HG03442 (cell line): ENCODE data around the gene ACSF2.

Experiments
- ATAC-seq: cut with Tn5 transposase; IDR thresholded peaks from one replicate; pipeline ENCODE4 v1.9.1; 2021; ENCODE audit warnings: mild to moderate bottlenecking, moderate library complexity; ENCODE audit not compliant: unreplicated experiment

Gene ACSF2

DNA sequence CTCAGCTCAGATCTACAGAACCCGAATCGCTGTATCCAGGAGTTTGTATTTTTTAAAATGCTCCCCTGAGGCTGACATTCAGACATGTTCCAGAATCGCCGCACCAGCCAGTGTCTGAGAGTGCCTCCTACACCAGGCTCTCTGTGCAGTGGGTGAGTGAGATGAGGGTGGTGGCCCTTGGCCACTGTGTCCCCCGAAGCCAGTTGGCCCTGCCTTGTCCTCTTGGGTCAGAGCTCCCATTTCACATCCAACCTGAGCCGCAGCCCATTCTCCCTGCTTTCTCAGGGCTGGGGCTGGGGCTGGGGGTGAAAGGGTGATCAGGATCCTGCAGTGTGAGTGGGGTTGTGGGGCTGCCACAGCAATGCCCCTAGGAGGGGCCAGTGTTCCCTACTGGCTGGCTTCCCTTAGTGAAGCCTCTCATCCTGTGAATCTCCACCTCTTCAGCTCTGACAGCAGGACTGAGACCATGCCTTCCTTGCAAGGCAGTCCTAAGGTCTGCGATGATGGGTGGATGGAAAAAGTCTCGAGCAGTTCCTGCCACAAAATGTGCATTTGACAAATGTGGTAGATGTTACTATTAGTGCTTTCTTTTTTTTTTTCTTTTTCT lies 69.3 kb downstream of the ACSF2 start:
- ATAC-seq = no peak

DNA sequence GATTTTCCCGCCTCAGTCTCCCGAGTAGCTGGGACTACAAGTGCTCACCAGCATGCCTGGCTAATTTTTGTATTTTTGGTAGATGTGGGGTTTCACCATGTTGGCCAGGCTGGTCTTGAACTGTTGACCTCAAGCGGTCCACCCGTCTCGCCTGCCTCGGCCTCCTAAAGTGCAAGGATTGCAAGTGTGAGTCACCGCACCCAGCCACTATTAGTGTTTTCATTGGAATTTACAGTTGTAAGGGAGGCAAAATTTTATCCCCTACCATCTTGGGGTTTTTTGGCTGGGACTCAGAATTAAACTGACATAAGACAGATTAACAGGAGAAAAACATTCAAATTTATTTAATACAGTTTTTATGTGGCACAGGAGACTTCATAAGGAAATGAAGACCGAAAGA lies 69.9 kb downstream of the ACSF2 start:
- ATAC-seq = no peak

DNA sequence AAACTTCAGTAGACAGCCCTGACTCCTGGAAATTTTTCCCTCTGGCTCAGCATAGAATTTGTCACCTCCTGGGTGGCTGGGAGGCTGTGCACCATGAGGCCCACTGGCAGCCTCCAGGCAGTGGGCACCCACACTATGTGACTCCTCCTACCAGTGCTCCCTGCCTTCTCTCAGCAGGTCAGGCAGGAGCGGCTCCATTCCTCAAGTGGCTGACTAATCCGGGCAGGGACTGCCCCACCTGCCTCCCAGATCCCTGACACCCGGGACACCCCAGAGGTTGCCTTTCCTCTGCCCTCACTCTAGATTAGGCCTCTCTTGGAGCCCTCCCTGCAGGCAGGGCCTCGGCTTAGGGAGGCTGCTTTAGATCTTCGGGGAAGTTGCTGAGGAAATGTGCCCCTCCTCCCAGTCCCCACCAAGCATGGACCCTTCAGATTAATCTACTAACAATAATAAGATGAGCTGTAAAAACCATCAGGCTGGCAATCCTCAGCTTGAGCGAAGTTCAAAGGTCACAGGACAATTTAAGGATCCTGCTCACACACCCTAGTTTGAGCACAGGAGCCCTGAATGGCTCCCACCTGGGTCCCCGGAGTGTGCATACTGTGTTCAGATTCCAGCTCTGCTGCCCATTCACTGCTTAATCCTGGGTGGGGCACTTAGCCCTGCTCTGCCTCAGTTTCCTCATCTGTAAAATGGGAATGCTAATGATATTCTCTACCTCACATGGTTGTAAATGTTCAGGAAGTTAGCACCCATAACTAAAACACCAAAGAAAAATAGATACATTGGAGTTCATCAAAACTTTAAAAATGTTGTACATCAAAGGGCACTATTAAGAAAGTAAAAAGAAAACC lies 72.2 kb downstream of the ACSF2 start:
- no peak for ATAC-seq

DNA sequence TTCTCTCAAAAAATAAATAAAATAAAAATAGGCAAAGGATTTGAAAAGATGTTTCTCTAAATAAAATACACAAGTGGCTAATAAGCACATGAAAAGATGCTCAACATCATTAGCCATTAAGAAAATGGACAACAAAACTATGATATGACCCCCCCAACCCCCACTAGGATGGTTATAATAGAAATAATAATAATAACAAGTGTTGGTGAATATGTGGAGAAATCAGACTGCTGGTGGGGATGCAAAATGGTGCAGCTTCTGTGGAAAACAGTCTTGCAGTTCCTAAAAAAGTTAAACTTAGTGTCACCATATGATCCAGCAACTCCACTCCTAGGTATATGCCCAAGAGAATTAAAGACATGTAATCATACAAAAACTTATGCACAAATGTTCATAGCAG lies 73.3 kb downstream of the ACSF2 start:
- no peak for ATAC-seq

DNA sequence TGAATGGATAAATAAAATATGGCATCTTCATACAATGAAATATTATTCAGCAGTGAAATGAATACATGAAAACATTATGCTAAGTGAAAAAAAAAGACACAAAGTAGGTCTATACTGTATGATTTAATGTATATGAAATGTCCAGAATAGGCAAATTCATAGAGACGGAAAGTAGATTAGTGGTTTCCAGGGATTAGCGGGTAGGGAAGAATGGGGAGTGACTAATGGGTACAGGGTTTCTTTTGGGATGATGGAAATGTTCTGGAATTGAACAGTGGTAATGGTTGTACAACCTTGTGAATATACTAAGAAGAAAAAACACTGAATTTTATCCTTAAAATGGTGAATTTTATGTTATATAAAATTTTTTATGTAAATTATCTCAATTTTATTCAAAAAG lies 73.7 kb downstream of the ACSF2 start:
- ATAC-seq = no peak

DNA sequence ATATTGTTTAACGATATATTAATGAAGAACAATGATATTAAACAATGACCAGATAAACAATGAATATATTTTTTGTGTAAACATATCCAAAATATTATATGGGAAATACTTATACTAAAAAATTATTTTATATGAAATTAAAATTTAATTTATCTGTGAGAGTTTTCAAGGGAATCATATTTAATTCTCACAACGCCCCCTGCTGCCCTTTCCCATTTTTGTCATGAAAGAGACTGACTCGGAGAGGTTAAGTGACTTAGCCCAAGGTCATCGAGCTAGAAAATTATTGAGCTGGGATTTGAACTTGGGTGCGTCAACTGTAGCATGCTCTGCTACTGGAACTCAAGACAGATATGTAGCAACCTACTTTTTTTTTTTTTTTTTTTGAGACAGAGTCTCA lies 75.0 kb downstream of the ACSF2 start:
- ATAC-seq = no peak

DNA sequence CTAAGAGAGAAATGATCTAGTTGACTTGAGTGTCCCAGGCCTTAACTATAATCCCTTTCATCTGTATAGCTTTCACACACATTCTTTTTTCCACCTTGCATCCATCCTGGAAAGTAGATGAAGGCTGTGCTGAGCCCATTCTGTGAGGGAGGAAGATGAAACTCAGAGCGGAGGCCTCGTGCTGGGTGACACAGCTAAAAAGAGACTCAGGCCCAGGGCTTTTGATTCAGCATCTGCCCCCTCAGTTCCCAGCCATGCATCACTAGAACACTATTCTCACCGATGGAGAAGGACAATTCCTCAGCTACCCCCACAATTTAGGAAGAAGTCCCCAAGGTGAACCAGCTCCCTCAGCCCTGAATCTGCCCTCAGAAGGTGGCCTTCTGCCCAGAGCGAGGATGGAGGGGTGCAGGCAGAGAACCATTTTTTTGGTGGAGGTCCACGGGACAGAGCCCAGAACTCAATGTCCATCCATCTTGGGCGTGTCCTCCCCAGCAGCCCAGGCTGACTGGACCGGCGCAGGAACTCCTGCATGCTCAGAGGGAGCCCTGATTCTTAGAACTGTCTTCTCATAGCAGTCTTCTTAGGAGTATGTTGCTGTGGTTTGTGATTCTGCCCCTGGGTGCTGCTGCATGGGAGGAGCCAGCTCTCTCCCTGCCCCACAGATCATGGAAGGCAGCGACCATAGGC lies 76.4 kb downstream of the ACSF2 start:
- ATAC-seq = no peak

DNA sequence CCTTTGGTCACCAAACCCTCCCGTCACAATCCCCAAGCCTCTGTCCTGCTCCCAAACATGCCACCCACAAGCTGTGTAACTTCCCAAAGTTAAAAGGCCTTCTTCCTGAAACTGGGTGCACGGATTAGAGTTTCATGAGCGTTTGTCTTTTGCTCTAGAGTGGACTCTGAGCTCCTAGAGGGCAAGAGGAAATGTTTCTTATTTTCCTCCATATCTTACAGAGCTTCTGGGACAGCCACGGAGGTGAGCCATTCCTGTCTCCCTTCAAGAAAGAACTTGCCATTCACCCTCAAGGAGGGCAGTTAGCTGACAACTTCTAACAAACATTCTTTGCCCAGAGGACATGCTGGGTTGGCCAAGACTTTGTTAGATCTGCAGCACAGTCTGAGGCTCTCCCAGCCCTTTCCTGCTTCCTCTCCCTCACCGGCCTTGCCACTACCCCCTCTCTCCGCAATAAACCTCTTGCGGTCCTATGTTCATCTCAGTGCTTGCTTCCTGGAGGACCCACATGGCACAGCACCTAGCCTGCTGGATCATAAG lies 79.6 kb downstream of the ACSF2 start:
- no peak for ATAC-seq

DNA sequence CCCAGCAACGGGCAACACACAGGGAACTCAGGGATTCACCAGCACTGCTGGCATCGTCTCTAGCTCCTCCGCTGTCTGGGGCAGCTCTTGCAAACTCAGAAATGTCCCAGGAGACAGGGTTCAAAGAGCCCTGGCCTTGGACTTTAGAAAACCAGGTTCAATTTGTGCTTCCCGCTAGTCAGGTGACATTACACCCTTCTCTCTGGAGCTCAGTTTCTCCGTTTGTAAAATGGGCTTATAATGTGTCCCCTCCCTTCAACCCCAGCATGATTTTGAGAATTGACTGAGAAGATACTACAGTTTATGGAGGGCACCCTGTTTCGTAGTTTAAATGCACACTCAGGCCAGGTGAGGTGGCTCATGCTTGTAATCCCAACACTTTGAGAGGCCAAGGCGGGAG lies 80.3 kb downstream of the ACSF2 start:
- ATAC-seq = no peak

DNA sequence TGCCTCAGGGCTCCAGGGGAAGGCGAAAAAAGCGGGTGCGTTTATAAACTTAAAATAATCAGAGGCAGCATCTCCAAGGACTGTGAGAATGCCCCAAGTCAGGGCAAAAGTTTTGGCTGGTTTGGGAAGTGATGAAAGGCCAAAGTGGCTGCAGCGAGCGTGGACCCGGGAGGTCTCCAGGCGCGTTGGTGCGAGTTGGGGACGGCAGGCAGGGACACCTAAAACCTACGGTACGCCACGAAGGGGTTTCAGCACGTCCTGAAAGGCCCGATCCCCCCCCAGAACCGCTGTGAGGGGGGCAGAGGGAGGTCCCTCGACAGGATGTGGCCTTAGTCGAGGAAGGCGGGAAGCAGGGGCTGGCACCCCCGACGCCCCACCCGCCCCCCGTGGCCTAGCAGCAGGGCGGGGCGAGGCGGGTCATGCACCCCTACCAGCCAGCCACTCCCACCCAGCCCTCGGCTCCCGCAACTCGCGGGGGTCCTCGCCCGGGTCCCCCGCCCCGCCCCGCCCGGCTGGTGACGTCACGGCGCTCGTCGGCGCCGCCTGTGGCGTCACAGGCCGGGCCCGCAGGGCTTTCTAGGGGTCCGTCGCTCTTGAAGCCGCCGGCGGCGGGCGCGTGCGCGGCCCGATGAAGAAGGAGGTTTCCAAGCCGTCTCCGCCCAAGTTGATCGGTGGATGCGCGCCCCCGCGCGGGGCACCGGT lies 82.0 kb downstream of the ACSF2 start, which contains the start of gene MYCBPAP:
Gene MYCBPAP (plus strand): TSS at position 569 of the 702 bp plus-strand sequence. CDS start 236 bp downstream, outside the sequence.
- ATAC-seq = peak; percentile 47

DNA sequence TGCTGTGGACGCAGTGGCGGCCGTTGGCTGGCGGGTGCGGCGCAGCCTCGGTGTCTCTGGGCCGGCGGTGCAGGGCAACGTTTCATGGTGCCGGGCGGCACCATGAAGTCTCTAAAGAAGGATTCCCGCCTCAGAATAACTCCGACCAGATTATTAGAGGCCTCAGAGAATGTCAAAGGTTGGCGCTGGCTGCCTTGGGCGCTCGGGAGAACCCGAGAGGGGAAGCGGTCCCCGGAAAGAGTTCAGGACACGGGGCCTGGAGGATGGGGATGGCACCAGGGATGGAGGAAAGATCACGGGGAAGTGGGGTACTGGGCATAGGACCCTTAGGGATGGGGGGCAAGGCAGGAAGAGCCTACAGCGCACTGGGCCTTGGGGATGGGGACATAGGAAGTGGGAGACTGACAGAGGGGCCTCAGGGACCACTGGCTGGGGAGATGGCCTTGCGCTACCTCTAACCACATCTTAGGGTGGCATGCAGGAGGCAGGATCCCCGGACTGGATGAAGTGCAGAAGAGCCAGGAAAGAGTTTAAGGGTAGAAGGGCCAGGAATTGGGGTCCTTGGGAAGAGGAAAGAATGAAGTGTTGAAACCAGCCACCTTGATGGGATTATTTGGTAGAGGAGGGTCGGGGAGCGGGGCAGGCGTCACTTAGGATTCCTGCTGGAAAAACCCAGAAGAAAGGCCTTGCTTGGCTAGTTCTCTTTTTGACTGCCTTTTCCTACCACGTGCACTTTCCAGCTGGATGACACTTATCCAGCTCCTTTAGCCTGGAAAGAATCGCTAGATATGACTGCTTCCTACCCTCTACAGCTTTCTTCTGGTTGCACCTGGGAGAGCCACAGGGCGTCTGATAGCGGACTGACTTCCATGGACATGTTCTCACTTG lies 82.8 kb downstream of the ACSF2 start:
- no peak for ATAC-seq

DNA sequence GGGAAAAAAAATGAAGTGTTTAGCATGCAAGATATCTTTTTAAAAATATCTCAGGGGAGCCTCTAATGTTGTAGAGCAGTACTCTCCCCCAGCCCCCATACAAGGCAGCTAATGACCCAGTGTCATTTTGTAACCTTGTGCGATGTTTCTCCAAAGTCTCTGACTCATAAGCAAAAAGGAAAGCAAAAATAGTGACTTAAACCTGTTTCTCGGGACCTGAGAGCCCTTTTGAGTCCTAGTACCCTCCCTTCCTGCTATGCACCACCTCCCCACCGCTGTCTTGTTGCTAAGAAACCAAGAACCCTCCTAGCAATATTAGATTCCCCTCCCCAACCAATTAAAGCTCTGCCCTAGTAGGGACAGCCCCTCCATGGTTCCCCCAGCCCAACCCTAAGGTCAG lies 85.0 kb downstream of the ACSF2 start:
- peak; percentile 78 for ATAC-seq

DNA sequence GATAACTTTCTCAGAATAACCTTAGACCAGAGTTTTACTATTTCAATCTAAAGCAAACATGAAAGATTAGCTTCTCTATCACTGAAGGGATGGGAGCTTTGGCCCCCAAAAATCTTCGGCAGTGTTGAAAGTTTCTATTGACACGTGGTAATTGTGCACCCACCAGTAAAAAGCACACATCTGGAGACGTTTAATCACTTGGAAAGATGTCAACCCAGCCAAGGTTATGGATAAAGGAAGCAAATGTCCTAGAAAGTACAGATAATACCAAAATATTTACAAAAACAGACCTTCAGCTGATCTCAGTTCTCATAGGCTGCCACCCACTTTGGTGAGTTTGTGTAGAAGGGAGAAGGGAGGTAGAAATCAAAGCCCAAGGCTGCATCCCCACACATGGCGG lies 87.5 kb downstream of the ACSF2 start:
- ATAC-seq = no peak

DNA sequence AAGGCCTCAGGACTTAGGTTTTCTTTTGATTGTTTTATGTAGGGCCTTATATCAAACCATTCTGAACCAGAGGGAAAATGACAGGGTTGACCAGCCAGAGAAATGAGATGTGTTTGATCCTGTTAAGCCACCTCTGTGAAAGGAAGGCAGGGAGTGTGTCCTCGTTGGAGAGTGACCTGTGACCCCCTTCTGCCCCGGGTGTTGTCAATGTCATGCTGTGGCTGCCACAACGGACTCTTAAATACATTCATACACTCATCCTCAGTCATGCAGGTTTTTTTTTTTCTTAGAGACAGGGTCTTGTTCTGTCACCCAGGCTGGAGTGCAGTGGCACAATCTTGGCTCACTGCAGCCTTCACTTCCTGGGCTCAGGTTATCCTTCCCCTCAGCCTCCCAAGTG lies 88.4 kb downstream of the ACSF2 start:
- no peak for ATAC-seq

DNA sequence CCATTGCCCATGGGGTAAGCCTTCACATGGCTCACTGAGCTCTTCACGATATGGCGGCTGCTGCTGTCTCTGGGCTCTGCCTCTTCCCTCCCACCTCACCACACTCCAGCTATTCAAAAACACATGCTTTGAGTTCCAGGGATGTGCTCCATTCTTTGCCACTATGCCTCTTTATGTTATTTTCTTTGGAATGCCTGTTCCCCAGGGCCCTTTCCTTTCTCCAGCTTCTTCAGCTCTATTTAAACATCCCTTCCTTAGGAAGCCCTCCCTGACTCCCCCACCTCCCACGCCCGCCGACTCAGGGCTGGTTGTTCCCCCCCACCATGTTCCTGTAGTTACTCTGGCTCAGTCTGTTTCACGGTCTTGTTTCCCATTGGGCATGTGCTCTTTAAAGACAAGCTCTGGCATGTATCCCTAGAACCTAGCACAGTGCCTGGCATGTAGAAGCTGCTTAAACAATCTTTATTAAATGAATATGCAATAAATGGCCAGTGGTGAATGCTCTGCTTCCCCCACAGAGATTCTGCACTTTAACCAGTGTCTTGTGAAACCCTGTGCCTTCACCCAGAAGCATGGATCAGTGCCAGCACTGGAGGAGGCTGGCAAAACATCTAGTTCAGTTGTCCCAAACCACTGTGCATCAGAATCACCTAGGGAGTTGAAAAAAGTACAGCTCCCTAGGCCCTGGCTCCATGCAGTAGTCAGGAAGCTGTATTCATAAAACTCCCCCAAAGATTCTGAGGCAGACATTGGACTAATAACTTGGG lies 89.1 kb downstream of the ACSF2 start:
- no peak for ATAC-seq

DNA sequence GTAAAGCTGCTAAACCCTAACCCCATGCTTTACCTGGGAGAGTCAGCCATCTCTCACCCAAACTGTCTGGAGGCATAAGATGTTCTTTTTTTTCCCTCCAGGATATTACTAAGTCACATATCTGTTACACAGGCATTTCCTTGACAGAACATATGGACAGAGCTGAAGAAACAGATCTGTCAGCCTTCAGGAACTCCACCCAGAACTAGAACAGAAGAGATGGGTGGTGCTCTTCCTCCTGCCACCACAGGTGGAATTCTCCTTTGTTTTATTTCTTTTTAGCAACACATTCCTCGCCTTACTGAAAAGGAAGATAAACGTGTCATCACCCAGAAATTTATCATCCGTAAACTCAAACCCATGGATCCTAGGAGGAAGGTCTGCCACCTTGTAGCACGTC lies 91.0 kb downstream of the ACSF2 start:
- no peak for ATAC-seq

DNA sequence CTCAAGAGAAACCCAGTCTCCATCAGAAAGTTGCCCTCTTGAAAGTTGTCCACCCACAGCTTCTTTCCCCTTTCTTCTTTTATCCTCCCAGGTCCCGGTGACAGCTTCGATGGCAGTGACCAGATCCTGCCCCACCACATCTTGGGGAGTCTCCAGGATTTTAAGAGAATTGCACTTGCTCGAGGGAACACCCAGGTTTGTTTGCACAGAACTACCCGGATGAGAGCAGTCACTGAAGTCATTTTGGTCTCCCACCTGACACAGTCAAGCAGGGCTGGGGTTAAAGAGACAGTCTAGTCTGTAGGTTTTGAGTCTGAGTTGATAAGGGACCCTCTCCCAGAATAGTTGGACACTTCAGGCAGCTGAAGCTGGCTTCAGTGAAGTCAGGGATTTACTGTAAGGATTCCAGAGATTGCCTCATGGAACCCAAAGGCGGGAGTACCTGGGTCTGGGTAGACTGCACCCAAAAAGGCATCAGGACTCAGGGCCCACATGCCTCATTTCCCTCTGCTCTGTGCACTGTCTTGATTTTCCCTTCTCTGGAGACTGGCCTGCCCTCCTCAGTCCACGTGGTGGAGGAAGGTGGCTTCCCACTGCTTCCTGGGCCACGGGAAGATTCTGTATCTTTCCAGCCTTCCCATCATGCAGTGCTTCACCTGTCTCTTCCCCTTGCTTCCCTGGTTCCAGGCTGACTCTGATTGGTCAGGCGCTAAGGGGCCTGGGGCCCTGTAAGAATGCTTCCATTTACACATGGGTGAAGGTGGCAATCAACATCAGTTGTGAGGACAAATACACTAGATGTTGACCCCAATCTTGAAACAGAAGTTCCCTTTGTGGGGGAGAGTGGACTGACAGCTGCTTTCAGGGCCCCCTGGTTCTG lies 91.7 kb downstream of the ACSF2 start:
- ATAC-seq = no peak

DNA sequence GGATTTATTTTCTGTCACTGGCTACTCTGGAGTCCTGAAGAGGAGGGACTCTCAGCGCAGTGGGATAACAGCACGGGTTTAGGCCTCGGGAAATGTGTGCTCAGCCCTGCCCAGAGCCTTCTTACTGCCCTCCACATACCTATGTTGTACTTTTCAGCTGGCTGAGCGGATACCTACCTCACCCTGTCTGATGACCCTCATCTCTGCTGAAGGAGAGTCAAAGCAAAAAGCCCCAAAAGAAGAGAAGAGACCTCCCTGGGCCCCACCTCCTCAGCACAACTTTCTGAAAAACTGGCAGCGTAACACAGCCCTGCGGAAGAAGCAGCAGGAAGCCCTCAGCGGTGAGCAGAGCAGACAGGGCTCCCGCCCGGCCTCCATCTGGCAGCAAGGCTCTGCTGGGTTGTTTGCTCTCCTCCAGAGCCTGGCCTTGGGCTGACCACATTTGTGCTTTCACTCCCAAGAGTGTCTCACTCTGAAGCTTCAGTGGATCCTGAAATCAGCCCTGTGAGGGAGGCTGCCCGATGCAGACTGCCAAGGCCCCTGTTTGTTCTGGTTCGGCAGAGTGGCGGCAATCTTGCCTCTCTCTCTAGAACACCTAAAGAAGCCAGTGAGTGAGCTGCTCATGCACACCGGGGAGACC lies 92.5 kb downstream of the ACSF2 start:
- no peak for ATAC-seq
